Measurements from ENCODE around the gene HSPA12A.

HSPA12A gene

GRCh38 chr10:116728526-116729096 lies 13.8 kb downstream of the HSPA12A start:
- H3K9me3 ChIP-seq (ENCODE audit: control insufficient read depth, insufficient read depth, low read length): no peaks in the 10 kb centered on the region
- no peaks in the 10 kb centered on the region for H3K36me3 ChIP-seq (ENCODE audit: control insufficient read depth, low read length)
- no peaks in the 10 kb centered on the region for H3K4me1 ChIP-seq (ENCODE audit: control insufficient read depth, low read length)
- H3F3A ChIP-seq (ENCODE audit: control insufficient read depth, insufficient read depth): no peaks in the 10 kb centered on the region
- H4K20me1 ChIP-seq (ENCODE audit: control insufficient read depth, insufficient read depth, low read depth, low read length): no peaks in the 10 kb centered on the region
- TF ChIP-seq EZH2phosphoT487 (IDR thresholded peaks at IDR 0.05; ENCODE audit: borderline replicate concordance, low read length): no peak
- TF ChIP-seq, protein P1, sequence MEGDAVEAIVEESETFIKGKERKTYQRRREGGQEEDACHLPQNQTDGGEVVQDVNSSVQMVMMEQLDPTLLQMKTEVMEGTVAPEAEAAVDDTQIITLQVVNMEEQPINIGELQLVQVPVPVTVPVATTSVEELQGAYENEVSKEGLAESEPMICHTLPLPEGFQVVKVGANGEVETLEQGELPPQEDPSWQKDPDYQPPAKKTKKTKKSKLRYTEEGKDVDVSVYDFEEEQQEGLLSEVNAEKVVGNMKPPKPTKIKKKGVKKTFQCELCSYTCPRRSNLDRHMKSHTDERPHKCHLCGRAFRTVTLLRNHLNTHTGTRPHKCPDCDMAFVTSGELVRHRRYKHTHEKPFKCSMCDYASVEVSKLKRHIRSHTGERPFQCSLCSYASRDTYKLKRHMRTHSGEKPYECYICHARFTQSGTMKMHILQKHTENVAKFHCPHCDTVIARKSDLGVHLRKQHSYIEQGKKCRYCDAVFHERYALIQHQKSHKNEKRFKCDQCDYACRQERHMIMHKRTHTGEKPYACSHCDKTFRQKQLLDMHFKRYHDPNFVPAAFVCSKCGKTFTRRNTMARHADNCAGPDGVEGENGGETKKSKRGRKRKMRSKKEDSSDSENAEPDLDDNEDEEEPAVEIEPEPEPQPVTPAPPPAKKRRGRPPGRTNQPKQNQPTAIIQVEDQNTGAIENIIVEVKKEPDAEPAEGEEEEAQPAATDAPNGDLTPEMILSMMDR (IDR thresholded peaks at IDR 0.05; ENCODE audit: low read depth, low read length, poor library complexity, severe bottlenecking): no peak
- no peaks in the 10 kb centered on the region for H3K9me2 ChIP-seq (replicated peaks; ENCODE audit: control insufficient read depth, low read length)
- no peak overlapping the region for H3K27ac ChIP-seq (ENCODE audit: low read depth, low read length)
- H3K4me3 ChIP-seq (ENCODE audit: low read length): no peak overlapping the region
- no peak overlapping the region for H3K4me2 ChIP-seq (ENCODE audit: low read length)
- H3K79me2 ChIP-seq (ENCODE audit: control insufficient read depth, low read length): no peaks in the 10 kb centered on the region
- H3K27me3 ChIP-seq (ENCODE audit: control insufficient read depth, low read length): no peaks in the 10 kb centered on the region

DNA sequence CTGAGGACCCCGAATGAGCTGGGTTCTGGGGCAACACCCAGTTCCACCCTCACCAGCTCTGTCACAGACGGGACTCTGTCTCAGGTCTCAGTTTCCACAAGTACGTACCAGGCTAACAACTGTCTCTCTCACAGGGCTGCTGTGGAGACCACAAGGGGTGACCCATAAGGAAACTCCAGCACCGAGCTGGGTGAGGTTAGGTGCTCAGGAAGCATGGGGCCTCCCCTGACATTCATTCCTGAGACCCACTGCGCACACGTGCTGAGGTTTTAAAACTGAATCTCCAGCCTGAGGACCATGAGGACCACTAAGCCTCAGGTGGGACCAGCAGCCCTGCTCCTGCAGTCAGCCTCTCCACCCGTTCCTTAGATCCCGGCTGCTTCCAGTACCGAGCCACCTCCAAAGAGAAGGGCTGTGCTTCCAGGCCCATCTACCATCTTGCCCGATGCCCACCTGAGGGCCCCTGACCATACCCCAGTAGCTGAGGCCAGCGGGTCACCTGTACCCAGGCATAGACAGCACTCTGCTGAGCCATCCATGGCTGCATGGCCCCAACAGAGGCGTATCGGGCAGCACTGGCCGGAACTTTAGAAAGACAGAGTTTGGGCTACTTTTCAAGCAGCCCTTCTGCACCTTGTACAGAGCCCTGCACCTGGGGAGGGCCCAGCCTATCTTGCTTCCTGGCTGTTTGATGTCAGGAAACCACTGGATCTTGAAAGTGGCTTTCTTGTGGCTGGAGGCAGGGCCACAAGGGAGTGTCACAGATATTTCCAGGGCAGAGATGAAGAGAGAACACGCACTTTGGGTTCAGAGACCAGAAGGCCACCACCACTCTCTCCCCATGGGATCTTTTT lies 18.7 kb downstream of the HSPA12A start:
- H4K20me1 ChIP-seq (ENCODE audit: control insufficient read depth, insufficient read depth, low read depth, low read length): no peaks in the 10 kb centered on the region
- no peaks in the 10 kb centered on the region for H3K4me1 ChIP-seq (ENCODE audit: control insufficient read depth, low read length)
- no peaks in the 10 kb centered on the region for H3K9me3 ChIP-seq (ENCODE audit: control insufficient read depth, insufficient read depth, low read length)
- no peaks in the 10 kb centered on the region for H3F3A ChIP-seq (ENCODE audit: control insufficient read depth, insufficient read depth)
- no peak overlapping the region for H3K4me3 ChIP-seq (ENCODE audit: low read length)
- H3K9me2 ChIP-seq (replicated peaks; ENCODE audit: control insufficient read depth, low read length): no peaks in the 10 kb centered on the region
- TF ChIP-seq, protein P1 (IDR thresholded peaks at IDR 0.05; ENCODE audit: low read depth, low read length, poor library complexity, severe bottlenecking): no peak
- no peak for TF ChIP-seq EZH2phosphoT487 (IDR thresholded peaks at IDR 0.05; ENCODE audit: borderline replicate concordance, low read length)
- H3K79me2 ChIP-seq (ENCODE audit: control insufficient read depth, low read length): no peaks in the 10 kb centered on the region
- H3K36me3 ChIP-seq (ENCODE audit: control insufficient read depth, low read length): no peaks in the 10 kb centered on the region
- no peak overlapping the region for H3K27ac ChIP-seq (ENCODE audit: low read depth, low read length)
- no peaks in the 10 kb centered on the region for H3K27me3 ChIP-seq (ENCODE audit: control insufficient read depth, low read length)
- H3K4me2 ChIP-seq (ENCODE audit: low read length): no peak overlapping the region

- Histone ChIP-seq H3K79me2 (ENCODE audit: control insufficient read depth, low read length) (no peaks in the 10 kb centered on the region), H3K4me1 (ENCODE audit: control insufficient read depth, low read length) (no peaks in the 10 kb centered on the region), H3K9me2 (replicated peaks; ENCODE audit: control insufficient read depth, low read length) (no peaks in the 10 kb centered on the region), H3K4me3 (ENCODE audit: low read length) (no peak overlapping the region), H3K4me2 (ENCODE audit: low read length) (no peak overlapping the region), H3K36me3 (ENCODE audit: control insufficient read depth, low read length) (no peaks in the 10 kb centered on the region), H4K20me1 (ENCODE audit: control insufficient read depth, insufficient read depth, low read depth, low read length) (no peaks in the 10 kb centered on the region), H3K27me3 (ENCODE audit: control insufficient read depth, low read length) (no peaks in the 10 kb centered on the region), H3F3A (ENCODE audit: control insufficient read depth, insufficient read depth) (no peaks in the 10 kb centered on the region), H3K9me3 (ENCODE audit: control insufficient read depth, insufficient read depth, low read length) (no peaks in the 10 kb centered on the region), H3K27ac (ENCODE audit: low read depth, low read length) (no peak overlapping the region)
- TF ChIP-seq EZH2phosphoT487 (IDR thresholded peaks at IDR 0.05; ENCODE audit: borderline replicate concordance, low read length): no peak
- TF ChIP-seq, protein P1 (IDR thresholded peaks at IDR 0.05; ENCODE audit: low read depth, low read length, poor library complexity, severe bottlenecking): no peak
These were observed 19.5 kb downstream of the HSPA12A start for GRCh38 chr10:116722736-116723427.

Data from DOHH2 (cell line).